ENCODE data around the gene NINJ2.
A peak's percentile ranks its signal among the peaks of the same experiment; 100 is the strongest.
"Not testable (repeated sequence)": the region's sequence is repeated elsewhere in the genome, so short reads cannot be mapped to it uniquely, and the experiment has no call there.

NINJ2 gene

DNA sequence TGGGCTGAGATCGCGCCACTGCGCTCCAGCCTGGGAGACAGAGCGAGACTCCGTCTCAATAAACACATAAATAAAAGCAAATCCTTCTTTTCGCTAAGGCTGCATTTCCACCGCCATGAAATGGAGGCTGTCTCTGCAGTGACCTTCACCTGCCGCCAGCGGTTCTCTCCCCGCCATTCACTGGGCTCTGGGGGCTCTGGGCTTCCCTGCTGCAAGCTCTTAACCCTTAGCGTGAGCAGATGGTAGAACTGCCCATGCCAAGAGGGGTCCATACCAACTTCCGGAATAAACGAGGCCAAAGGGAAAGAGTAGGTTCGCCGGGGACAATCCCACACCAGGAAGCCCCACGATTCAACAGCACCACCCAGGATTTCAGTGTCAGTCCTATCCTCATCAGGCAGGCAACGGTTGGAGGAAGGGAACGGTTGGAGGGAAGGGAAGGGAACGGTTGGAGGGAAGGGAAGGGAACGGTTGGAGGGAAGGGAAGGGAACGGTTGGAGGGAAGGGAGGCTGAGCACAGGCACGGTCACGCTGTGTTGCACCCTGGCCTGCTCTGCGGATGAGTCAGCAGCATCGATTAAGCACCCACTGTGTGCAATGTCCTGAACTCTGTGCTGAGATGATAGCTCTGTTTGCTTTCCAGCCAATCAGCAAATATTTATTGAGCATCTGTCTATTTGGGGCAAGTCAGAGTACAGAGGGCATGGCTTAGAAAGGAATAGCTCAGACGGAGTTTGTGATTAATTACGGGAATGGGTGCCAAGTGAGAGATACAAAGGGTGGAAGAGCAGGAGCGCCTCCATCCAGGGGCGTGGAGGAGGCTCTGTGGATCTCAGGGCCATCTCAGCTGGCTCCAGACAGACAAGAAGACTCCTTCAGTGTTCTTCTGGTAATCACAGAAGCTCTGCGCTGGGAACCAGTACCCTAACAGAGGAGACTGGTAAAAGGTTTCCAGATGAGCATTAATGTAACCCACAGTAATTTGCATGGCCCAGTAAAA lies 77.9 kb downstream of the NINJ2 start:
- no peak for TF ChIP-seq Cebpa-rat (IDR thresholded peaks at IDR 0.05)
- no peak overlapping the region for H3K9ac ChIP-seq
- peak overlapping the region in 1 of 11 experiments; percentile 27; a peak in 1 of 22 replicates for H3K4me2 ChIP-seq
- no peaks in the 10 kb centered on the region for H4K20me1 ChIP-seq
- no peaks in the 10 kb centered on the region for H3K36me3 ChIP-seq
- no peaks in the 10 kb centered on the region for H3K27me3 ChIP-seq
- H3K9me3 ChIP-seq (replicated peaks in 1 of 11), result peaks cover 0 to 23% (median 0%) of the 10 kb centered on the region in 11 experiments; a peak in 7 of 22 replicates
- H3K4me1 ChIP-seq, result peaks cover 14 to 24% (median 16%) of the 10 kb centered on the region in 10 experiments
- no peak overlapping the region for H3K4me3 ChIP-seq
- no peak overlapping the region for H3K27ac ChIP-seq

DNA sequence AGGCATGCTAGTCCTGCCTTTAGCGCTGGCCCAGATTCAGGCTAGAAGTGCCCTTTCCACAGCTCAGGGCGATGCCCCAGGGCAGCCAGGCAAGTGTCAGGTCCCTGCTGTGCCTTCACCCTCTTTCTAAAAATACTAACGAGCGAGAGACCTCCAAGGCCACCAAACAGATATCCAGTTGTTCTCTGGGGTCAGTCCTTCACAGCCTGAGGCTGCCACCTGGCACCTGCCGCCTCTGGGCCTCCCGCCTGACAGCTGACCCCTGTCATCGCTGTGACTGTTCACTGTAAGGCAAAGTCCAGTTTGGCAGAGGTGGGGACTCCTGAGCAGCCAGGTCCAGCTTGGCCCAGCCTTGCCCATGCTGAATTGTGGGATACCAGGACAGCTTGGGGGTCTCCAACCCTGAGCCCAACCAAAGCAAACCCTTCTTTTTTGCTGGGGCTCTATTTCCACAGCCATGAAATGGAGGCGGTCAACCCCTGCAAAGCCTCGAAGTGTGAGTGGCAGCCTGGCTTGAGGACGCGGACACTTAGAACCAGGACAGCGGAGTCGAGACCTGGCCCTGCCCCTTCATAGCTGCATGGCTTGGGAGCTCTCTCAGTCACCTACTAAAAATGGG lies 79.9 kb downstream of the NINJ2 start:
- Histone ChIP-seq H3K27me3 (no peaks in the 10 kb centered on the region), H3K27ac (no peak overlapping the region), H3K4me2 (no peak overlapping the region), H3K4me1 (peaks cover 0 to 22% (median 2%) of the 10 kb centered on the region in 10 experiments; a peak in 7 of 20 replicates), H3K9ac (no peak overlapping the region), H4K20me1 (no peaks in the 10 kb centered on the region), H3K36me3 (no peaks in the 10 kb centered on the region), H3K9me3 (replicated peaks in 1 of 11) (peaks cover 0 to 16% (median 0%) of the 10 kb centered on the region in 11 experiments; a peak in 6 of 22 replicates), H3K4me3 (no peak overlapping the region)
- TF ChIP-seq Cebpa-rat (IDR thresholded peaks at IDR 0.05), result no peak

DNA sequence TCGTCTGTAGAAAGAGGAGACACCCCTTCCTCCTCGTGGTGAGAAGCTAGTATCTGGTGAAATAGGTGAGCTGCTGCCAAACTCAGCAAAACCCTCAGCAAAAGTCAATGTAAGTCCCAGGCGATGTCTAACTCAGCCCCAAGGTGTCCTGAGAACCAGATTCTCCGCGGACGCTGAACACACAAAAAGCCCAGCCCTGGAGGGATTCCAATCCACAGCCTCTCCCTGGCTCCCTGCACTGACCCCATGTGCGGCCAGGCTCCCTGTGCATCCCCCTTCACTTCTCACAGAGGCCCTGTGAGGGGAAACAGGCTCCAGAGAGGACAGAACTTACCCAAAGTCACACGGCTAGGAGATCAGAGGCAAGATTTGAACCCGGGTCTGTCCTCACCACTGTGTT lies 81.5 kb downstream of the NINJ2 start:
- no peak for TF ChIP-seq Cebpa-rat (IDR thresholded peaks at IDR 0.05)
- Histone ChIP-seq H3K9me3 (replicated peaks in 1 of 11) (peaks cover 0 to 5% (median 0%) of the 10 kb centered on the region in 11 experiments; a peak in 4 of 22 replicates), H3K36me3 (no peaks in the 10 kb centered on the region)

DNA sequence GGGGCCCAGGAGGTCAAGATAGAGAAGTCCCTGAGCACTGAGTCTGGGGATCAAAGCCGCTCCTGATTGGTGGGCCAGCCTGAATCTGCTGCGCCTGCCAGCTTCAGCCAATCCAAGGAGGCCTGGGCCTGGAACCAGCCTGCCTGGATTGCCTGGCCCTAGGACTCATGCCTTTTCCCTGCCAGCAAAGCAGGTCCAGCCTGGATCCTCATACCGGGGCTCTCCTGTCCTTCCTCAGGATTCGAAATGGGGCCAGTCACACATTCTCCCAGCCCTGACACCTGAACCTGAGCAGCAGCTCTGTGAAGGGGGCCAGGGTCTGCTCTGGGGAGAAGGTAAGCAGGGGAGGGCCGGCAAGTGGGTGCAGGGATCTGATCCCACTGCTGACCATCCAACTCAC lies 81.9 kb downstream of the NINJ2 start:
- Histone ChIP-seq H3K4me3 (no peak overlapping the region), H3K4me1 (peaks cover 5 to 36% (median 13%) of the 10 kb centered on the region in 10 experiments; a peak in 19 of 20 replicates), H3K9ac (no peak overlapping the region), H3K27ac (peak overlapping the region in 1 of 11 experiments; percentile 15; a peak in 1 of 22 replicates), H3K36me3 (no peaks in the 10 kb centered on the region), H3K9me3 (replicated peaks in 1 of 11) (peaks cover 0 to under 1% (median 0%) of the 10 kb centered on the region in 11 experiments; a peak in 1 of 22 replicates), H3K27me3 (no peaks in the 10 kb centered on the region), H3K4me2 (no peak overlapping the region), H4K20me1 (no peaks in the 10 kb centered on the region)
- TF ChIP-seq Cebpa-rat (IDR thresholded peaks at IDR 0.05), result no peak

More for the DNA sequence above, 81.5 kb downstream of the NINJ2 start:
- Histone ChIP-seq H3K27ac (no peak overlapping the region; a peak in 1 of 22 replicates), H4K20me1 (no peaks in the 10 kb centered on the region), H3K4me2 (no peak overlapping the region), H3K4me3 (no peak overlapping the region), H3K4me1 (peaks cover under 1 to 36% (median 9%) of the 10 kb centered on the region in 10 experiments; a peak in 17 of 20 replicates), H3K27me3 (no peaks in the 10 kb centered on the region), H3K9ac (no peak overlapping the region)

DNA sequence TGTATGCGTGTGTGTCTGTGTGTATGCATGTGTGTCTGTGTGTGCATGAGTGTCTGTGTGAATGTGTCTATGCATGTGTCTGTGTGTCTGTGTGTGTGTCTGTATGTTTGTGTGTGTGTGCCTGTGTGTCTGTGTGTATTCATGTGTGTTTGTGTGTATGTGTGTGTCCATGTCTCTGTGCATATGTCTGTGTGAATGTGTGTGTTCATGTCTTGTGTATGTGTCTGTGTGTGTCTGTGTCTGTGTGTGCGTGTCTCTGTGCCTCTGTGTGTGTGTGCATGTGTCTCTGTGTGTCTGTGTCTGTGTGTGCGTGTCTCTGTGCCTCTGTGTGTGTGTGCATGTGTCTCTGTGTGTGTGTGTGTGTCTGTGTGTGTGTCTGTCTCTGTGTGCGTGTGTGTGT lies 82.4 kb downstream of the NINJ2 start:
- Histone ChIP-seq H4K20me1 (no peaks in the 10 kb centered on the region), H3K4me1 (peaks cover 10 to 36% (median 18%) of the 10 kb centered on the region in 10 experiments), H3K9ac (no peak overlapping the region), H3K4me3 (no peak overlapping the region), H3K4me2 (no peak overlapping the region), H3K36me3 (no peaks in the 10 kb centered on the region), H3K9me3 (replicated peaks in 1 of 11) (no peaks in the 10 kb centered on the region), H3K27ac (no peak overlapping the region), H3K27me3 (no peaks in the 10 kb centered on the region)
- no peak for TF ChIP-seq Cebpa-rat (IDR thresholded peaks at IDR 0.05)

DNA sequence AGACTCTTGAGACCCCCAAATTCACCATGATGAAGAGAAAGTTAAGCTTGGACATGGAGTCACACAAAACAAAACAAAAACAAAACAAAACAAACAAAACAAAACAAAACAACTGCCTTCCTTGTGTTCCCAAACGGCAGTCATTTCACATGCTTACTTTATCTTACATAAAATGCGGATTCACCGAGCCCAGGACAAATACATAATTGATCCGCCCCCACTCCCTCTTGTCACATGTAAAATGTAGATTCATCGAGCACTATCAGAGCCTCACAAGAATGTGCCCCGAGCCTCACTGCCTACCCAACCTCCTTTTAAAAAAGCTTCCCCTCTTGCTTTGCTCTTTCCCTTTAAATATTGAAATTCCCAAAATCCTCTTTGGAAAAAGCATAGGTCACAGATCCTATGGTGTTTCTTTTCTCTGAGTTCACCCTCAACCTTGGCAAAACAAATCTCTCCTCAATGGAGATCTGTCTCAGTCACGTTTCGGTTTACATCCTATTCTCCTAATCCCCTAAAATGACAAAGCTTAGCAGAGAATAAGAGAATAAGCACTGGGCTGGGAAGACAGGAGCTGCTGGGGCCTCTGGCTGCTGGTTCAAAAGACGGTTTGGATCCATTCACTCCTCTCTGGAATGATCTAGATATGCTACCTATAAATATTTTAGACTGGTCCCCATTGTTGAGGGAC lies 83.7 kb downstream of the NINJ2 start:
- H3K27ac ChIP-seq, result no peak overlapping the region
- TF ChIP-seq Cebpa-rat (IDR thresholded peaks at IDR 0.05), result no peak
- no peaks in the 10 kb centered on the region for H3K27me3 ChIP-seq
- peaks cover 20 to 47% (median 30%) of the 10 kb centered on the region in 10 experiments for H3K4me1 ChIP-seq
- H3K9ac ChIP-seq, result no peak overlapping the region
- peaks cover 0 to 4% (median 0%) of the 10 kb centered on the region in 11 experiments; a peak in 1 of 22 replicates for H3K9me3 ChIP-seq (replicated peaks in 1 of 11)
- H3K4me3 ChIP-seq, result no peak overlapping the region
- H4K20me1 ChIP-seq, result no peaks in the 10 kb centered on the region
- no peak overlapping the region for H3K4me2 ChIP-seq
- no peaks in the 10 kb centered on the region for H3K36me3 ChIP-seq

DNA sequence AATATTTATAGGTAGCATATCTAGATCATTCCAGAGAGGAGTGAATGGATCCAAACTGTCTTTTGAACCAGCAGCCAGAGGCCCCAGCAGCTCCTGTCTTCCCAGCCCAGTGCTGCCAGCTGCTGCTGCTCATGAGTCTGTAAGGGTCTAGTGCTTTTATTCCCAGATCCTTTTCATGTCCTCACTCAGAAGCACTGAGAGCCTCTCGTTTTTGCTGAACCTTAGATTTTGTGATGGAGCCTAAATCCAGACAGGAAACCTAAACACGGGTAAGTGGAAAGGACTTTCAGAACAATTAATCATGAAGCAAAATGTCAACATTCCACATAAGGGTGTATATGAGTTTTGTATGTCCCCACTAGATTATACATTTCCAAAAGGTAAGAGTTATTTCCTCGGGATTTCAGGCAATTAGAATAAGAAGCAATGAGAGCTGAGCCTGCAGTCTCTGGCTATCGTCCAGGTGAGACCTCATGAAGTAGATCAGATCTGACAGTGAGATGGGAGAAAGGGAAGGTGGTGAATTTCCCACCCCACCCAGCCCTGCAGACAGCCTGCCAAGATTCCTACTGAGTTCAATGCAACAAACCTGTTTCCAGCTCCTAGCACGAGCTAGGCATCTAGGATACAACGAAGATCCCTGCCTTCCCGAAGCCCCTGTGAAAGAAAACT lies 84.4 kb downstream of the NINJ2 start:
- H3K4me1 ChIP-seq, result peaks cover 20 to 50% (median 30%) of the 10 kb centered on the region in 10 experiments
- H3K9me3 ChIP-seq (replicated peaks in 1 of 11), result peaks cover 0 to 7% (median 0%) of the 10 kb centered on the region in 11 experiments; a peak in 1 of 22 replicates
- peak overlapping the region in 1 of 11 experiments; percentile 41; a peak in 2 of 22 replicates for H3K9ac ChIP-seq
- H3K4me3 ChIP-seq, result no peak overlapping the region
- no peaks in the 10 kb centered on the region for H4K20me1 ChIP-seq
- TF ChIP-seq Cebpa-rat (IDR thresholded peaks at IDR 0.05), result no peak
- peak overlapping the region in 4 of 11 experiments; percentile 40 to 77 (median 59); a peak in 6 of 22 replicates for H3K4me2 ChIP-seq
- H3K36me3 ChIP-seq, result no peaks in the 10 kb centered on the region
- no peaks in the 10 kb centered on the region for H3K27me3 ChIP-seq
- H3K27ac ChIP-seq, result no peak overlapping the region; a peak in 1 of 22 replicates

DNA sequence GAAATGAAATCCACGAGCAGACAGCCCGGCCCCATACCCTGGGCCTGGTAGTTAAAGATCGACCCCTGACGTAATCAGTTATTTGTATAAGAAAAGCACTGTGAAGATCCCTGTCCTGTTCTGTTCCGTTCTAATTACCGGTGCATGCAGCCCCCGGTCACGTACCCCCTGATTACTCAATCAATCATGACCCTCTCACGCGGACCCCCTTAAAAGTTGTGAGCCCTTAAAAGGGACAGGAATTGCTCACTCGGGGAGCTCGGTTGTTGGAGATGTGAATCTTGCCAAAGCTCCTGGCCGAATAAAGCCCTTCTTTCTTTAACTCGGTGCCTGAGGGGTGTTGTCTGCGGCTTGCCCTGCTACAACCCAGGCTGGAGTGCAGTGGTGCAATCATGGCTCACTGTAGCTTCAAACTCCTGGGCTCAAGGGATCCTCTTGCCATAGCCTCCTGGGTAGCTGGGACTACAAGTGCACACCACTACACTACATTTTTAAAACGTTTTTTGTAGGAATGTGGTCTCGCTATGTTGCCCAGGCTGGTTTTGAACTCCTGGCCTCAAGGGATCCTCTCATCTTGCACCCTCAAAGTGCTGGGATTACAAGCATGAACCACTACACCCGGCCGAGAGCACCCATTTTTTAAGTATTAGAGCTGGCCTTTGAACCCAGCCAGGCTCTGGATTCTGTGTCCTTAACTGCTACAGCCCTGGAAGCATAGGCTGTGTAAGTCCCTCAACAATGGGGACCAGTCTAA lies 85.1 kb downstream of the NINJ2 start:
- not testable (repeated sequence) for H3K27me3 ChIP-seq; H3K9me3 ChIP-seq (replicated peaks in 1 of 11); H3K4me3 ChIP-seq; H3K27ac ChIP-seq; H4K20me1 ChIP-seq; H3K36me3 ChIP-seq
- Histone ChIP-seq H3K4me1 (peaks cover 20 to 55% (median 30%) of the 10 kb centered on the region in 10 experiments), H3K4me2 (peak overlapping the region in 4 of 11 experiments; percentile 40 to 77 (median 59); a peak in 7 of 22 replicates), H3K9ac (peak overlapping the region in 1 of 11 experiments; percentile 41; a peak in 2 of 22 replicates)

All from BLaER1 treated with 17β-estradiol and CSF1 and Interleukin-3, amounts not matched to agents 10 nM and 100 nM (cell line).